ENCODE measurements around the gene TMEM72. TPM values are rescaled to one million over a fixed set of nuclear protein-coding genes. Genes with fewer than 3 reads are reported as not detected.

TMEM72 gene
- total and polyA plus RNA-seq, 2 experiments from 2014 or later, result not detected

- TF ChIP-seq POLR2AphosphoS5 (IDR thresholded peaks at IDR 0.05; ENCODE audit: low read depth) (no peak), ZNF331 (CRISPR knock-in tag; IDR thresholded peaks at IDR 0.05; ENCODE audit: low read depth) (no peak), CREB1 (CRISPR knock-in tag; IDR thresholded peaks at IDR 0.05; ENCODE audit: low read depth) (no peak), ZNF114 (CRISPR knock-in tag; IDR thresholded peaks at IDR 0.05) (no peak), REST (IDR thresholded peaks at IDR 0.05; ENCODE audit: unreplicated experiment) (no peak), CTCF (conservative IDR thresholded peaks at IDR 0.05; ENCODE audit: low read depth in 2 of 2) (no peak), EZH2phosphoT487 (IDR thresholded peaks at IDR 0.05; ENCODE audit: unreplicated experiment) (no peak), JUNB (IDR thresholded peaks at IDR 0.05; ENCODE audit: unreplicated experiment) (no peak), STAT1 (IDR thresholded peaks at IDR 0.05; ENCODE audit: unreplicated experiment) (no peak)
These were observed 74.1 kb downstream of the TMEM72 start (continued) for GRCh38 chr10:44985175-44985681.

- H3K27ac ChIP-seq (ENCODE audit: low read depth), result no peak overlapping the region
- no peaks in the 10 kb centered on the region for H3K9me2 ChIP-seq (ENCODE audit: insufficient read depth)
- H3K4me3 ChIP-seq, result no peak overlapping the region
- no peak overlapping the region for H3K4me2 ChIP-seq
- no peak overlapping the region for H3K4me3 Mint-ChIP-seq
- peaks cover 22% of the 10 kb centered on the region for H3K27me3 Mint-ChIP-seq (ENCODE audit: insufficient read depth, low read depth, poor library complexity)
- H3K79me2 ChIP-seq (replicated peaks; ENCODE audit: insufficient read depth), result no peaks in the 10 kb centered on the region
- peaks cover 48% of the 10 kb centered on the region for H3K4me1 ChIP-seq (ENCODE audit: insufficient read depth)
- H3K36me3 ChIP-seq (ENCODE audit: insufficient read depth), result no peaks in the 10 kb centered on the region
- peaks cover 12% of the 10 kb centered on the region for H3K36me3 Mint-ChIP-seq (ENCODE audit: low read depth)
- DNase-seq (ENCODE audit: low spot score) (no peak), ATAC-seq (no peak)
- peaks cover 59% of the 10 kb centered on the region for H3K4me1 Mint-ChIP-seq
- H3K27ac Mint-ChIP-seq, result no peak overlapping the region
- H4K20me1 ChIP-seq (replicated peaks; ENCODE audit: insufficient read depth), result no peaks in the 10 kb centered on the region; the same call in 1 of the 2 replicates
- no peaks in the 10 kb centered on the region for H3K27me3 ChIP-seq (ENCODE audit: insufficient read depth)
- H3K9me3 Mint-ChIP-seq, result no peaks in the 10 kb centered on the region
- H2AFZ ChIP-seq, result no peak overlapping the region
- TF ChIP-seq EZH2phosphoT487 (IDR thresholded peaks at IDR 0.05; ENCODE audit: unreplicated experiment) (no peak), ZNF331 (CRISPR knock-in tag; IDR thresholded peaks at IDR 0.05; ENCODE audit: low read depth) (no peak), ZNF114 (CRISPR knock-in tag; IDR thresholded peaks at IDR 0.05) (no peak)
- 0 out of 2 replicates have a peak, but pooled peaks cover 6% of the 10 kb centered on the region for H3F3A ChIP-seq (replicated peaks; ENCODE audit: low read depth)
These were observed 75.0 kb downstream of the TMEM72 start for GRCh38 chr10:44986179-44986578.

Other genes with a start within 250 kb of the TMEM72 start
- gene RASSF4, start 48.5 kb downstream of the TMEM72 start, total RNA-seq (2014; rRNA removed; shearing (Covaris generic)), result 10.3 and 12.4 TPM in 2 replicates
- gene RASSF4, start 48.5 kb downstream of the TMEM72 start, polyA plus RNA-seq (2016; fragmentation: Nextera tagmentation; extraction: Ambion mirVana), result 13.6 and 17.8 TPM in 2 replicates
- gene DEPP1, start 67.5 kb downstream of the TMEM72 start, total RNA-seq (2014; rRNA removed; shearing (Covaris generic)), result 0.12 and 1.3 TPM in 2 replicates
- 0.37 TPM in 2 replicates for gene DEPP1, start 67.5 kb downstream of the TMEM72 start, polyA plus RNA-seq (2016; fragmentation: Nextera tagmentation; extraction: Ambion mirVana)
- 38.7 and 40.5 TPM in 2 replicates for gene ZNF22, start 89.6 kb downstream of the TMEM72 start, total RNA-seq (2014; rRNA removed; shearing (Covaris generic))
- gene ZNF22, start 89.6 kb downstream of the TMEM72 start, polyA plus RNA-seq (2016; fragmentation: Nextera tagmentation; extraction: Ambion mirVana), result 72.8 and 81.8 TPM in 2 replicates

Data from GM23338 (cell line).